Neural progenitor cell (in vitro differentiated cells): ENCODE data around the gene CEP131. TPM values are rescaled to one million over a fixed set of nuclear protein-coding genes. Genes with fewer than 3 reads are reported as not detected.

Experiments
- DNase-seq: peaks from one replicate; pipeline ENCODE4 v3.0.0-alpha.2; 2016; ENCODE audit warnings: low spot score
- H2AFZ ChIP-seq: fragments of 200-600 bp; sonication (generic); replicated peaks from 2 replicates; pipeline ENCODE4 v1.6.1; 2016; ENCODE audit warnings: antibody characterized with exemption
- H3F3A ChIP-seq: fragments of 200-600 bp; sonication (generic); 2 replicates; pipeline ENCODE4 v1.6.1; 2016; ENCODE audit warnings: antibody characterized with exemption, low read depth
- H3K27ac ChIP-seq: fragments of 200-600 bp; sonication (generic); 2 replicates; pipeline ENCODE4 v1.5.1; 2016; ENCODE audit warnings: mild to moderate bottlenecking
- H3K27me3 ChIP-seq: fragments of 200-600 bp; sonication (generic); 2 replicates; pipeline ENCODE4 v1.6.1; 2016; ENCODE audit warnings: mild to moderate bottlenecking, moderate library complexity
- H3K36me3 ChIP-seq: fragments of 200-600 bp; sonication (generic); 2 replicates; pipeline ENCODE4 v1.5.1; 2016
- H3K4me1 ChIP-seq: fragments of 200-600 bp; sonication (generic); 2 replicates; pipeline ENCODE4 v1.6.1; 2016; ENCODE audit warnings: mixed run types
- H3K4me2 ChIP-seq: fragments of 200-600 bp; sonication (generic); 2 replicates; pipeline ENCODE4 v1.6.1; 2016
- H3K4me3 ChIP-seq: fragments of 200-600 bp; sonication (generic); 2 replicates; pipeline ENCODE4 v1.5.1; 2016
- H3K79me2 ChIP-seq: fragments of 200-600 bp; sonication (generic); 2 replicates; pipeline ENCODE4 v1.6.1; 2016; ENCODE audit warnings: low read depth
- H3K9ac ChIP-seq: fragments of 200-600 bp; sonication (generic); 2 replicates; pipeline ENCODE4 v1.6.1; 2016
- H3K9me3 ChIP-seq: fragments of 200-600 bp; sonication (generic); 2 replicates; pipeline ENCODE4 v1.5.1; 2016; ENCODE audit warnings: low read depth
- H4K20me1 ChIP-seq: fragments of 200-600 bp; sonication (generic); 2 replicates; pipeline ENCODE4 v1.6.1; 2016; ENCODE audit warnings: low read depth
- H3K27ac Mint-ChIP-seq: 3 replicates; pipeline ENCODE4 v1.8.0; 2021; ENCODE audit warnings: mixed read lengths
- H3K27me3 Mint-ChIP-seq: 2 replicates; pipeline ENCODE4 v1.8.0; 2022; ENCODE audit warnings: low read depth, mild to moderate bottlenecking, inconsistent platforms, moderate library complexity, mixed read lengths; ENCODE audit not compliant: insufficient read depth
- H3K36me3 Mint-ChIP-seq: 3 replicates; pipeline ENCODE4 v1.8.0; 2021; ENCODE audit warnings: mixed read lengths
- H3K4me1 Mint-ChIP-seq: 3 replicates; pipeline ENCODE4 v1.8.0; 2021; ENCODE audit warnings: mixed read lengths
- H3K4me3 Mint-ChIP-seq: 3 replicates; pipeline ENCODE4 v1.8.0; 2021; ENCODE audit warnings: mild to moderate bottlenecking, moderate library complexity, mixed read lengths
- H3K9me3 Mint-ChIP-seq: 3 replicates; pipeline ENCODE4 v1.8.0; 2020; ENCODE audit warnings: mixed read lengths
- EZH2 ChIP-seq: fragments of 200-600 bp; sonication (generic); IDR thresholded peaks from 2 replicates; pipeline ENCODE4 v1.6.1; 2017; ENCODE audit warnings: antibody characterized with exemption, mild to moderate bottlenecking, moderate library complexity
- EZH2phosphoT487 ChIP-seq: fragments of 200-600 bp; sonication (generic); IDR thresholded peaks from 2 replicates; pipeline ENCODE4 v1.6.1; 2017; ENCODE audit warnings: antibody characterized with exemption
- total RNA-seq: library from RNA; depleted of rRNA; stranded (reverse); fragments of >200 nt; gene quantifications from 2 replicates; pipeline ENCODE4 v1.2.3, GENCODE V29; 2015; ENCODE audit warnings: low replicate concordance
- TF ChIP-seq, protein P1 (sequence below): fragments of 200-600 bp; sonication (generic); IDR thresholded peaks from 2 replicates; pipeline ENCODE4 v1.5.1; 2017; ENCODE audit warnings: antibody characterized with exemption, mild to moderate bottlenecking

Gene CEP131
- total RNA-seq, 1 donor from 2014 or later: 7.7 TPM

DNA sequence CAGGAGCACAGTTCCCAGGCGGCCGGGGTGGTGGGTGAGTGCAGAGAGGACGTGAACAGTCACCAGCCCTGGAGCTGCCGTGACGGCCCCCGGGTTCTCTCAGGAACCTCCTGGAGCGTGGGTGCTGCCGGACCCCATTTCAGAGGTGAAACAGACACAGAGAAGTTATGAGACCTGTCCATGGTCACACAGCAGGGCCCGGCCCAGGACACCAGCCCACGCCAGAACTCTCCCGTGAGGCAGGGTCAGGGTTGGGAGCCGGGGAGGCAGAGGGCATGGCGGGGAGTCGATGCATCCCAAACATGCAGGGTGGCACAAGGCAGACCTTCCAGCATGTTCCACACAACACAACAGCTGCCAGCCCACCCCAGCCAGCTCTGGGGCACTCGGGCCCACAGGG lies 61.2 kb downstream of the CEP131 start:
- no peak overlapping the region for H2AFZ ChIP-seq
- peaks cover 2% of the 10 kb centered on the region for H3K27me3 ChIP-seq
- DNase-seq: no peak
- no peak overlapping the region for H3K4me2 ChIP-seq
- H3K4me3 ChIP-seq: no peak overlapping the region
- Mint-ChIP-seq H3K27me3 (no peaks in the 10 kb centered on the region), H3K36me3 (no peaks in the 10 kb centered on the region), H3K4me3 (no peak overlapping the region), H3K4me1 (peaks cover 7% of the 10 kb centered on the region), H3K27ac (peak overlapping the region; percentile 85), H3K9me3 (no peaks in the 10 kb centered on the region)
- H3K9me3 ChIP-seq: no peaks in the 10 kb centered on the region
- no peaks in the 10 kb centered on the region for H3K79me2 ChIP-seq
- peaks cover 11% of the 10 kb centered on the region for H3K4me1 ChIP-seq
- H3K36me3 ChIP-seq: no peaks in the 10 kb centered on the region
- H4K20me1 ChIP-seq: no peaks in the 10 kb centered on the region
- H3K9ac ChIP-seq: no peak overlapping the region
- TF ChIP-seq EZH2phosphoT487: no peak
- TF ChIP-seq EZH2: no peak
- TF ChIP-seq, protein P1, sequence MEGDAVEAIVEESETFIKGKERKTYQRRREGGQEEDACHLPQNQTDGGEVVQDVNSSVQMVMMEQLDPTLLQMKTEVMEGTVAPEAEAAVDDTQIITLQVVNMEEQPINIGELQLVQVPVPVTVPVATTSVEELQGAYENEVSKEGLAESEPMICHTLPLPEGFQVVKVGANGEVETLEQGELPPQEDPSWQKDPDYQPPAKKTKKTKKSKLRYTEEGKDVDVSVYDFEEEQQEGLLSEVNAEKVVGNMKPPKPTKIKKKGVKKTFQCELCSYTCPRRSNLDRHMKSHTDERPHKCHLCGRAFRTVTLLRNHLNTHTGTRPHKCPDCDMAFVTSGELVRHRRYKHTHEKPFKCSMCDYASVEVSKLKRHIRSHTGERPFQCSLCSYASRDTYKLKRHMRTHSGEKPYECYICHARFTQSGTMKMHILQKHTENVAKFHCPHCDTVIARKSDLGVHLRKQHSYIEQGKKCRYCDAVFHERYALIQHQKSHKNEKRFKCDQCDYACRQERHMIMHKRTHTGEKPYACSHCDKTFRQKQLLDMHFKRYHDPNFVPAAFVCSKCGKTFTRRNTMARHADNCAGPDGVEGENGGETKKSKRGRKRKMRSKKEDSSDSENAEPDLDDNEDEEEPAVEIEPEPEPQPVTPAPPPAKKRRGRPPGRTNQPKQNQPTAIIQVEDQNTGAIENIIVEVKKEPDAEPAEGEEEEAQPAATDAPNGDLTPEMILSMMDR: no peak
- H3K27ac ChIP-seq: no peak overlapping the region
- peaks cover 12% of the 10 kb centered on the region for H3F3A ChIP-seq

DNA sequence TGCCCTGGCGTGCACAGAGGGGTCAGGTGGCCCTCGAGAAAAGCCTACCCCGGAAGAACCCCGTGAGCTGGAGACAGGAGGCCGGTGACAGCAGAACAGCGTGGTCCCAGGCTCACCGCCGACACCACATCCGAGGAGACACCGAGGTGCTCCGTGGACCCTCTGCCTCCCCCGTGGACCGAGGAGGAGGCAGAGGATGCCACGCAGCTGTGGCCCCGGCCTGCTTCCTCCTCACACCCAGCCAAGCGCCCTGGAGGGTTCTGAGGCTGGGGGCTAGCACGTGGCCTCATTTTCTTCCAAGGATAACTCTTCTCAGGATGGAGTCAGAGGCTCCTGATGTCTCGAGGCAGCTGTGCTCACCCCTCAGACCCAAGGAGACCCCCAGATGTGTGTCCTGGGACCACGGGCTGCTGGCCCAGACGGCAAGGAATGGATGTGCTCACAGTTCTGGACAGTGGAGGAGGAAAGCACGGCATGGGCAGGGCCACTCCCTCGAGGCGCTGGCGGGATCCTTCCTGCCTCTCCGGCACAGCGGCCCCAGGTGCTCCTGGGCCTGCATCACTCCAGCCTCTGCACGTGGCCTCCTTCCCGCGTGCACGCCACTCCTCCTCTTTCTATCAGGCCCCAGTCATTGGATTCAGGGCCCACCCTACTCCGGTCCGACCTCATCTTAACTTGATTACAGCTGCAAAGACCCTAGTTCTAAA lies 61.9 kb downstream of the CEP131 start:
- H3F3A ChIP-seq: peaks cover 12% of the 10 kb centered on the region
- no peak overlapping the region for H3K27ac ChIP-seq
- no peak overlapping the region for H3K4me3 ChIP-seq
- no peak for TF ChIP-seq EZH2
- TF ChIP-seq, protein P1: no peak
- no peak for TF ChIP-seq EZH2phosphoT487
- H3K36me3 Mint-ChIP-seq: no peaks in the 10 kb centered on the region
- no peak overlapping the region for H3K4me3 Mint-ChIP-seq
- no peak for DNase-seq
- no peaks in the 10 kb centered on the region for H3K9me3 Mint-ChIP-seq
- peaks cover 7% of the 10 kb centered on the region for H3K4me1 Mint-ChIP-seq
- no peak overlapping the region for H2AFZ ChIP-seq
- peaks cover 10% of the 10 kb centered on the region for H3K4me1 ChIP-seq
- no peaks in the 10 kb centered on the region for H3K79me2 ChIP-seq
- H3K27me3 Mint-ChIP-seq: no peaks in the 10 kb centered on the region
- no peak overlapping the region for H3K4me2 ChIP-seq
- no peaks in the 10 kb centered on the region for H3K27me3 ChIP-seq
- H3K9me3 ChIP-seq: no peaks in the 10 kb centered on the region
- H3K9ac ChIP-seq: no peak overlapping the region
- H3K27ac Mint-ChIP-seq: peak overlapping the region; percentile 85
- H4K20me1 ChIP-seq: no peaks in the 10 kb centered on the region
- no peaks in the 10 kb centered on the region for H3K36me3 ChIP-seq

GRCh38 chr17:81160306-81160705 lies 62.5 kb downstream of the CEP131 start:
- Histone ChIP-seq H3K4me1 (peaks cover 6% of the 10 kb centered on the region), H3K79me2 (no peaks in the 10 kb centered on the region), H3K9ac (no peak overlapping the region), H3K4me3 (no peak overlapping the region), H3F3A (peaks cover 10% of the 10 kb centered on the region), H3K4me2 (no peak overlapping the region), H3K27ac (no peak overlapping the region), H2AFZ (no peak overlapping the region), H3K36me3 (no peaks in the 10 kb centered on the region), H3K9me3 (no peaks in the 10 kb centered on the region), H3K27me3 (no peaks in the 10 kb centered on the region), H4K20me1 (no peaks in the 10 kb centered on the region)
- Mint-ChIP-seq H3K4me1 (peaks cover 7% of the 10 kb centered on the region), H3K27me3 (no peaks in the 10 kb centered on the region), H3K36me3 (no peaks in the 10 kb centered on the region), H3K4me3 (no peak overlapping the region), H3K9me3 (no peaks in the 10 kb centered on the region), H3K27ac (no peak overlapping the region)
- DNase-seq: no peak
- no peak for TF ChIP-seq EZH2phosphoT487
- TF ChIP-seq EZH2: no peak
- TF ChIP-seq, protein P1: no peak
